GM18861 (cell line): ENCODE data around the gene FHIT.

Experiments used
- ATAC-seq: cut with Tn5 transposase; IDR thresholded peaks from one replicate; pipeline ENCODE4 v1.9.1; 2021; ENCODE audit not compliant: unreplicated experiment

Gene FHIT

GRCh38 chr3:60384341-60384740 is 866.9 kb downstream of the FHIT start:
- ATAC-seq: no peak

GRCh38 chr3:60383345-60383744 is 867.9 kb downstream of the FHIT start:
- no peak for ATAC-seq

- no peak for ATAC-seq
Measured at GRCh38 chr3:60366486-60366885, 884.8 kb downstream of the FHIT start.

GRCh38 chr3:60365360-60365759 is 885.9 kb downstream of the FHIT start:
- no peak for ATAC-seq

GRCh38 chr3:60364475-60364874 is 886.8 kb downstream of the FHIT start:
- no peak for ATAC-seq

- ATAC-seq: no peak
Measured at GRCh38 chr3:60363817-60364216, 887.4 kb downstream of the FHIT start.

- no peak for ATAC-seq
Measured at GRCh38 chr3:60355825-60356224, 895.4 kb downstream of the FHIT start.

GRCh38 chr3:60351481-60351880 is 899.8 kb downstream of the FHIT start:
- ATAC-seq: no peak

- ATAC-seq: no peak
Measured at GRCh38 chr3:60344340-60344739, 906.9 kb downstream of the FHIT start.

- no peak for ATAC-seq
Measured at GRCh38 chr3:60343831-60344230, 907.4 kb downstream of the FHIT start.

GRCh38 chr3:60339304-60339703 is 911.9 kb downstream of the FHIT start:
- no peak for ATAC-seq

- ATAC-seq: no peak
Measured at GRCh38 chr3:60337421-60337820, 913.8 kb downstream of the FHIT start.

- no peak for ATAC-seq
Measured at GRCh38 chr3:60336061-60336460, 915.2 kb downstream of the FHIT start.

- ATAC-seq: no peak
Measured at GRCh38 chr3:60333710-60334109, 917.5 kb downstream of the FHIT start.

GRCh38 chr3:60330107-60330506 is 921.1 kb downstream of the FHIT start:
- ATAC-seq: no peak

GRCh38 chr3:60325610-60326170 is 925.6 kb downstream of the FHIT start:
- ATAC-seq: no peak

- ATAC-seq: no peak
Measured at GRCh38 chr3:60323651-60324050, 927.6 kb downstream of the FHIT start.

GRCh38 chr3:60323180-60323579 is 928.1 kb downstream of the FHIT start:
- ATAC-seq: no peak

- ATAC-seq: no peak
Measured at GRCh38 chr3:60322298-60322856, 928.9 kb downstream of the FHIT start.

GRCh38 chr3:60319179-60319858 is 931.9 kb downstream of the FHIT start:
- no peak for ATAC-seq

GRCh38 chr3:60316121-60316797 is 935.0 kb downstream of the FHIT start:
- ATAC-seq: no peak

- ATAC-seq: no peak
Measured at GRCh38 chr3:60313951-60314461, 937.2 kb downstream of the FHIT start.
